Measurements from ENCODE around the gene EEF1AKMT4.

EEF1AKMT4 gene

GRCh38 chr3:184249412-184250166 lies at the start of gene EEF1AKMT4:
Gene EEF1AKMT4 (plus strand): TSS chr3:184249672. CDS start chr3:184249695, 23 bp downstream.
- DNase-seq (ENCODE audit: low read depth, low spot score), result peak; percentile 99

- DNase-seq (ENCODE audit: low read depth, low spot score), result no peak
Observed at GRCh38 chr3:184200825-184201224, 48.6 kb upstream of the EEF1AKMT4 start.

GRCh38 chr3:184203526-184203925 lies 45.9 kb upstream of the EEF1AKMT4 start:
- no peak for DNase-seq (ENCODE audit: low read depth, low spot score)

- DNase-seq (ENCODE audit: low read depth, low spot score), result no peak
Observed at GRCh38 chr3:184209146-184209923, 40.1 kb upstream of the EEF1AKMT4 start.

- DNase-seq (ENCODE audit: low read depth, low spot score), result no peak
Observed at GRCh38 chr3:184211297-184211696, 38.2 kb upstream of the EEF1AKMT4 start.

GRCh38 chr3:184211718-184212117 lies 37.8 kb upstream of the EEF1AKMT4 start:
- DNase-seq (ENCODE audit: low read depth, low spot score), result no peak

- DNase-seq (ENCODE audit: low read depth, low spot score), result no peak
Observed at GRCh38 chr3:184218814-184219213, 30.7 kb upstream of the EEF1AKMT4 start.

- no peak for DNase-seq (ENCODE audit: low read depth, low spot score)
Observed at GRCh38 chr3:184222521-184222920, 27.0 kb upstream of the EEF1AKMT4 start.

GRCh38 chr3:184223946-184224345 lies 25.5 kb upstream of the EEF1AKMT4 start:
- DNase-seq (ENCODE audit: low read depth, low spot score), result no peak

GRCh38 chr3:184227481-184227935 lies 22.0 kb upstream of the EEF1AKMT4 start:
- DNase-seq (ENCODE audit: low read depth, low spot score), result peak; percentile 21

GRCh38 chr3:184228376-184229137 lies 20.9 kb upstream of the EEF1AKMT4 start:
- DNase-seq (ENCODE audit: low read depth, low spot score), result no peak

GRCh38 chr3:184229394-184230080 lies 19.9 kb upstream of the EEF1AKMT4 start, which contains the start of gene VWA5B2:
Gene VWA5B2 (plus strand): TSS chr3:184229585. CDS start chr3:184230529, 944 bp downstream.
- peak; percentile 78 for DNase-seq (ENCODE audit: low read depth, low spot score)

GRCh38 chr3:184230081-184230602 lies 19.3 kb upstream of the EEF1AKMT4 start:
- peak; percentile 20 for DNase-seq (ENCODE audit: low read depth, low spot score)

GRCh38 chr3:184230603-184231528 lies 18.6 kb upstream of the EEF1AKMT4 start:
- peak; percentile 16 for DNase-seq (ENCODE audit: low read depth, low spot score)

GRCh38 chr3:184231671-184232070 lies 17.8 kb upstream of the EEF1AKMT4 start:
- peak; percentile 80 for DNase-seq (ENCODE audit: low read depth, low spot score)

- no peak for DNase-seq (ENCODE audit: low read depth, low spot score)
Observed at GRCh38 chr3:184233127-184233843, 16.2 kb upstream of the EEF1AKMT4 start.

GRCh38 chr3:184234224-184234623 lies 15.2 kb upstream of the EEF1AKMT4 start:
- peak; percentile 92 for DNase-seq (ENCODE audit: low read depth, low spot score)

- no peak for DNase-seq (ENCODE audit: low read depth, low spot score)
Observed at GRCh38 chr3:184234671-184235380, 14.6 kb upstream of the EEF1AKMT4 start.
